A549 (cell line): Measurements from ENCODE around the gene ACVR1. TPM values are rescaled to one million over a fixed set of nuclear protein-coding genes. Genes with fewer than 3 reads are reported as not detected.
"Not testable (repeated sequence)": the region's sequence is repeated elsewhere in the genome, so short reads cannot be mapped to it uniquely, and the experiment has no call there.

ENCODE experiments used
- ATAC-seq, 2 experiments: fragments of 200-7000 bp in 1 of 2; fragments of >200 bp in 1 of 2; cut with Nextera tagmentation in 1 of 2; cut with Tn5 transposase in 1 of 2; 3 replicates each; pipeline versions ENCODE4 v1.8.0 to v1.9.1; 2018 to 2020; ENCODE audit warnings: mild to moderate bottlenecking in 1 of 2, moderate library complexity in 1 of 2
- CTCF ChIA-PET: fragments of 300-600 bp; sonication (Branson Sonifier 250); formaldehyde crosslinking; extraction: SDS; loops from one replicate; lab custom pipeline; 2021; ENCODE audit warnings: antibody characterized with exemption, inconsistent platforms; lab: Yijun Ruan, JAX
- POLR2A ChIA-PET: fragments of 350-600 bp; formaldehyde crosslinking; extraction: SDS; loops from one replicate; lab custom pipeline; 2021; ENCODE audit warnings: antibody characterized with exemption, inconsistent platforms; lab: Yijun Ruan, JAX
- DNase-seq, 2 experiments: peaks; one replicate each; pipeline versions ENCODE4 v3.0.0 to v3.0.0-alpha.2; 2011 to 2016; ENCODE audit warnings: low read depth in 1 of 2, low spot score in 1 of 2
- FAIRE-seq: peaks from 2 replicates; lab custom pipeline; 2011; peaks lifted over from hg19 to GRCh38; lab: Jason Lieb, UNC
- H3K27ac ChIP-seq, 2 experiments: fragments of >200 bp; sonication (Bioruptor Twin); formaldehyde crosslinking; 3 replicates each; pipeline ENCODE4 v1.5.1; 2016 to 2017
- H3K4me1 ChIP-seq: fragments of >200 bp; sonication (Bioruptor Twin); formaldehyde crosslinking; 3 replicates; pipeline ENCODE4 v1.6.1; 2016
- H3K4me2 ChIP-seq: fragments of >200 bp; sonication (Bioruptor Twin); formaldehyde crosslinking; 3 replicates; pipeline ENCODE4 v1.6.1; 2016
- H3K4me3 ChIP-seq: fragments of >200 bp; sonication (Bioruptor Twin); formaldehyde crosslinking; 3 replicates; pipeline ENCODE4 v1.5.1; 2016
- H3K9me3 ChIP-seq: fragments of >200 bp; sonication (Bioruptor Twin); formaldehyde crosslinking; 3 replicates; pipeline ENCODE4 v1.6.1; 2016
- BHLHE40 ChIP-seq: IDR thresholded peaks from 2 replicates; pipeline ENCODE4 v1.6.1; 2012; ENCODE audit warnings: low read depth, low read length, inconsistent platforms
- CBX2 ChIP-seq: fragments of 200-600 bp; sonication (generic); IDR thresholded peaks from 2 replicates; pipeline ENCODE4 v1.6.1; 2016; ENCODE audit warnings: low read depth, mild to moderate bottlenecking, borderline replicate concordance
- CEBPB ChIP-seq, 2 experiments: fragments of >200 bp in 1 of 2; sonication (Bioruptor Twin) in 1 of 2; formaldehyde crosslinking in 1 of 2; IDR thresholded peaks; 2 replicates each; pipeline ENCODE4 v1.6.1; 2012 to 2016
- CHD4 ChIP-seq: fragments of 200-600 bp; sonication (generic); IDR thresholded peaks from 2 replicates; pipeline ENCODE4 v1.6.1; 2016; ENCODE audit warnings: antibody characterized with exemption, mild to moderate bottlenecking, borderline replicate concordance
- EHMT2 ChIP-seq: fragments of 200-600 bp; sonication (generic); IDR thresholded peaks from 2 replicates; pipeline ENCODE4 v1.6.1; 2016; ENCODE audit warnings: antibody characterized with exemption, low read depth, mild to moderate bottlenecking, moderate library complexity
- ESRRA ChIP-seq: fragments of 150-350 bp; IDR thresholded peaks from 2 replicates; pipeline ENCODE4 v1.6.1; 2014; ENCODE audit warnings: mild to moderate bottlenecking, low read length, borderline replicate concordance
- FOSL2 ChIP-seq, 2 experiments: fragments of 450-650 bp in 1 of 2; fragments of >200 bp in 1 of 2; sonication (Bioruptor Twin) in 1 of 2; formaldehyde crosslinking; IDR thresholded peaks; 2 replicates each; pipeline versions ENCODE4 v1.5.0 to v1.6.1; 2016 to 2020; ENCODE audit warnings: mild to moderate bottlenecking in 1 of 2, moderate library complexity in 1 of 2
- GATA3 ChIP-seq: IDR thresholded peaks from 2 replicates; pipeline ENCODE4 v1.6.1; 2012; ENCODE audit warnings: borderline replicate concordance
- HEYL ChIP-seq: fragments of 250-450 bp; sonication (Bioruptor Pico); IDR thresholded peaks from 2 replicates; pipeline ENCODE4 v1.8.0; 2021; ENCODE audit warnings: mild to moderate bottlenecking, moderate library complexity
- HOXB13 ChIP-seq: fragments of 250-450 bp; sonication (Bioruptor Pico); IDR thresholded peaks from 2 replicates; pipeline ENCODE4 v1.5.0; 2020; ENCODE audit warnings: low read depth, mild to moderate bottlenecking, moderate library complexity
- HOXB5 ChIP-seq: fragments of 250-450 bp; sonication (Bioruptor Pico); IDR thresholded peaks from 2 replicates; pipeline ENCODE4 v1.5.0; 2020; ENCODE audit warnings: mild to moderate bottlenecking, moderate library complexity
- JUNB ChIP-seq: fragments of >200 bp; sonication (Bioruptor Twin); formaldehyde crosslinking; IDR thresholded peaks from 2 replicates; pipeline ENCODE4 v1.6.1; 2016
- NR3C1 ChIP-seq: fragments of >200 bp; sonication (Bioruptor Twin); formaldehyde crosslinking; IDR thresholded peaks from 3 replicates; pipeline ENCODE4 v1.6.1; 2017
- RCOR1 ChIP-seq: fragments of 150-350 bp; IDR thresholded peaks from 2 replicates; pipeline ENCODE4 v1.6.1; 2014; ENCODE audit warnings: antibody characterized with exemption, low read length, low read depth
- RNF2 ChIP-seq: fragments of 200-600 bp; sonication (generic); IDR thresholded peaks from 2 replicates; pipeline ENCODE4 v1.6.1; 2016; ENCODE audit warnings: low read depth, mild to moderate bottlenecking, antibody characterized with exemption, moderate library complexity, borderline replicate concordance
- SMC3 ChIP-seq: fragments of >200 bp; sonication (Bioruptor Twin); formaldehyde crosslinking; IDR thresholded peaks from 3 replicates; pipeline ENCODE4 v1.6.1; 2018; ENCODE audit warnings: inconsistent platforms
- SREBF2 ChIP-seq: fragments of 450-650 bp; IDR thresholded peaks from 2 replicates; pipeline ENCODE4 v1.6.1; 2014; ENCODE audit warnings: mild to moderate bottlenecking, moderate library complexity
- TP53 ChIP-seq: fragments of 250-450 bp; sonication (Bioruptor Pico); IDR thresholded peaks from 2 replicates; pipeline ENCODE4 v1.5.0; 2021; ENCODE audit warnings: mild to moderate bottlenecking, moderate library complexity
- ZC3H11A ChIP-seq: fragments of 450-650 bp; IDR thresholded peaks from 2 replicates; pipeline ENCODE4 v1.6.1; 2014; ENCODE audit warnings: antibody characterized with exemption, mild to moderate bottlenecking
- ZFP36 ChIP-seq: fragments of 450-650 bp; IDR thresholded peaks from 2 replicates; pipeline ENCODE4 v1.6.1; 2014; ENCODE audit warnings: borderline replicate concordance; ENCODE audit not compliant: partially characterized antibody
- ZSCAN20 ChIP-seq: fragments of 250-450 bp; sonication (Bioruptor Pico); IDR thresholded peaks from 2 replicates; pipeline ENCODE4 v1.8.0; 2022; ENCODE audit warnings: mild to moderate bottlenecking, moderate library complexity
- WGBS: methylation state at CpG from one replicate; pipeline ENCODE4 v1.1.6; 2017; ENCODE audit errors: missing lambda C conversion rate; 5-methylcytosine and 5-hydroxymethylcytosine counted together
- polyA plus RNA-seq, 4 experiments: library from polyadenylated mRNA; depleted of rRNA in 3 of 4; stranded (reverse); fragments of >200 nt; fragmentation: RNase III in 1 of 4; extraction: RNeasy Plus Mini Kit Qiagen cat#74134 plus additional on column Dnase treatment in 1 of 4; gene quantifications; 2 replicates in 3 of 4; 3 replicates in 1 of 4; pipeline ENCODE4 v1.2.3, GENCODE V29; 2011 to 2017
- TF ChIP-seq, protein P1 (sequence below): IDR thresholded peaks from 2 replicates; pipeline ENCODE4 v1.6.1; 2012; ENCODE audit warnings: low read depth, borderline replicate concordance

Gene ACVR1
- polyA plus RNA-seq, 2 of the 4 experiments (the other 2 are of a cell fraction), result 14.6 to 21.6 TPM

DNA sequence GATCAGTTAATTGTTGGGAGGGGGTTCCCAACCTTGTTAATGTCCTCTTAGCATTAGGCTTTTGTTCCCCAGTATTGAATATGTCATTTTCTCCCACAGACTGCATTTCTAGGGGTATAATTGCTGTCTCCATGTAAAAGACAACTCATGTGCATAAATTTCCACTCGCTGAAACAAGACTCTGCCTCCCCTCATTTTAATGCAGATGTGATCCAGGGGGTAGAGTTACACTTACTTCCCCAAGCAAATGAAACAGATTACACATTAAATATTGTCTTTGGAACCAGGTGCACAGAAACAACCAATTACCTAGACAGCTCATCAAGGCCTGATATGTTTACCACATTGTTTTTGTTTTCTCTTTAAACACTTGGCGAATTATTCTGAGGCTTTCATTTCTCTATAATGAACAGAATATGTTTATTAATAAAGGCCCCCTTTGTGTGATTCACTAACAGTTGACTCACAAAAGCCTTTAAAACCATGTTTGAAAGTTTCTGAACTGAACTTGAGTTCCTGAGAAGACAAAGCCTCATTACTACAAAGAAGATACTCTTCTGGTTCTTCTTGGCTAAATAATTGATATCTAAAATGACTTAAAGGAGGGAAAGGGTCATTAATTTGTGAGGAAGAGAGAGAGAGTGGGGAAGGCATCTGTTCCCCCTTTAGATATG is 15.0 kb upstream of the ACVR1 start:
- CTCF ChIA-PET, result interaction anchor here (1.5 kb wide), 1 partner anchor 106 kb away, joined by 4 read pairs; no protein-coding TSS in a partner anchor
- WGBS, result 83% methylated on average over 2 of the region's 2 CpGs

DNA sequence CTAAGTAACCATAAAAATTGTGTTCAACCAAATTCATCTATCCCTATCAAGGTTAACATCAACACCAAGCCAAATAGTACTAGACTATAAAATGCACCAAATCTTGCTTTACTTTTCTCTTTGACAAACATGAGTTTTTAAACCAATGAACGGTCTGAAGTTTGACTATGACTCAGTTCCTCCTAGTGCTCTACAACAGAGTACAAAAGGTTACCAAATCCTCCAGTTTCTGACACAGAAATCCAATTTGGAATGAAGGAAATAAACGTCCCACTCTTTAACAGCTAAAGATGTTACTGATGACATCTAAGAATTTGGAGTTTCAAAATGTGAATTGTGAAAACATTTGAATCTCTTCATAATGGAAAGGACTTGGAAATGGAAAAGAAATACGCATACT is 11.8 kb upstream of the ACVR1 start:
- DNase-seq (no peak), ATAC-seq (no peak), FAIRE-seq (no peak)
- TF ChIP-seq ESRRA (no peak), SMC3 (no peak), GATA3 (no peak), BHLHE40 (no peak), CBX2 (no peak), ZFP36 (no peak), ZSCAN20 (no peak), TP53 (CRISPR knock-in tag) (no peak), EHMT2 (no peak), CHD4 (no peak)
- TF ChIP-seq, protein P1, sequence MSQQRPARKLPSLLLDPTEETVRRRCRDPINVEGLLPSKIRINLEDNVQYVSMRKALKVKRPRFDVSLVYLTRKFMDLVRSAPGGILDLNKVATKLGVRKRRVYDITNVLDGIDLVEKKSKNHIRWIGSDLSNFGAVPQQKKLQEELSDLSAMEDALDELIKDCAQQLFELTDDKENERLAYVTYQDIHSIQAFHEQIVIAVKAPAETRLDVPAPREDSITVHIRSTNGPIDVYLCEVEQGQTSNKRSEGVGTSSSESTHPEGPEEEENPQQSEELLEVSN, result no peak
- no peak overlapping the region for H3K4me2 ChIP-seq
- ChIA-PET POLR2A (no interaction called here), CTCF (no interaction called here)
- H3K4me1 ChIP-seq, result no peaks in the 10 kb centered on the region
- 36% methylated on average over 3 of the region's 3 CpGs for WGBS
- no peaks in the 10 kb centered on the region; the same call in 2 of the 3 replicates for H3K9me3 ChIP-seq
- H3K4me3 ChIP-seq, result no peak overlapping the region
- H3K27ac ChIP-seq, result no peak overlapping the region

More for the DNA sequence above, 15.0 kb upstream of the ACVR1 start:
- POLR2A ChIA-PET, result no interaction called here
- FAIRE-seq (no peak), DNase-seq (no peak), ATAC-seq (no peak)
- H3K9me3 ChIP-seq, result no peaks in the 10 kb centered on the region; the same call in 2 of the 3 replicates
- H3K4me1 ChIP-seq, result peaks cover 5% of the 10 kb centered on the region
- H3K4me2 ChIP-seq, result no peak overlapping the region
- TF ChIP-seq HEYL (no peak), HOXB5 (no peak), NR3C1 (no peak), HOXB13 (CRISPR knock-in tag) (no peak), ZFP36 (no peak), ZC3H11A (no peak), CEBPB (IDR thresholded peaks at IDR 0.05) (no peak), RNF2 (no peak)
- no peak overlapping the region for H3K4me3 ChIP-seq
- H3K27ac ChIP-seq, result no peak overlapping the region

- peaks cover 17% of the 10 kb centered on the region for H3K4me1 ChIP-seq
- CTCF ChIA-PET, result interaction anchor here (0.6 to 1.4 kb wide), 4 partner anchors 8 to 51 kb away, joined by 3 to 5 read pairs (median 3); no protein-coding TSS in a partner anchor
- FAIRE-seq, H3K9me3 ChIP-seq, ATAC-seq, DNase-seq, H3K27ac ChIP-seq, H3K4me2 ChIP-seq, POLR2A ChIA-PET, H3K4me3 ChIP-seq: not testable (repeated sequence)
- WGBS, result 51% methylated on average over 5 of the region's 5 CpGs
These were observed 8.4 kb upstream of the ACVR1 start for GRCh38 chr2:157884533-157884932.

DNA sequence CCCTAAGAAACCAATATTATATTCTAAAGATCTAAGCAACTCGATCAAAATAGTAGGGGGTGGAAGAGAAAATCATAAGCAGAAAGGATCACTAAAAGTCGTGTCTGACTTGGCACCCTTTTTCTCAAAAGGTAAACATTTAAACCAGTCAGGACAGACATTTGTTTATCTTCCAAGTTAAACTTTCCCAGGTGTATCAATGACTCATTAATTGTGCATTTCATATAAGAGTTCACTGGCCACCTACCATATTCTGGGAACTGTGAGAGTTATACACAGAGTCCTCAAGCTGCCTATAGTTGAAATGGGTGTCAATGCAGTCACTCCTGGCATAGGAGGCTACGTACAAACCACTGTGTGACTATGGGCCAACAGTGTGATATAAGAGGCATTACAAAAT is 4.8 kb upstream of the ACVR1 start:
- H3K4me2 ChIP-seq, result peak overlapping the region; percentile 54
- ChIA-PET CTCF (no interaction called here), POLR2A (no interaction called here)
- no peak for FAIRE-seq
- ATAC-seq, result no peak
- whole genome bisulfite sequencing, result 13% methylated on average over 3 of the region's 3 CpGs
- no peak for DNase-seq
- peak; percentile 38; the same call in 1 of the 2 replicates for TF ChIP-seq FOSL2 (IDR thresholded peaks at IDR 0.05)
- no peak; the same call in 1 of the 2 replicates for TF ChIP-seq FOSL2 (CRISPR knock-in tag; IDR thresholded peaks at IDR 0.05)
- 0 out of 2 replicates have a peak, but pooled peaks have one; percentile 44 for TF ChIP-seq JUNB
- TF ChIP-seq RCOR1, result no peak
- no peak for TF ChIP-seq SREBF2
- peak overlapping the region in 1 of 2 experiments; percentile 30; a peak in 1 of 6 replicates for H3K27ac ChIP-seq
- peaks cover 25% of the 10 kb centered on the region for H3K4me1 ChIP-seq
- H3K9me3 ChIP-seq, result no peaks in the 10 kb centered on the region
- no peak overlapping the region for H3K4me3 ChIP-seq
